ENCODE measurements around the gene ADPRHL1.

Gene ADPRHL1

GRCh38 chr13:113365583-113365970, 87.7 kb downstream of the ADPRHL1 start:
- DNase-seq, result no peak

DNA sequence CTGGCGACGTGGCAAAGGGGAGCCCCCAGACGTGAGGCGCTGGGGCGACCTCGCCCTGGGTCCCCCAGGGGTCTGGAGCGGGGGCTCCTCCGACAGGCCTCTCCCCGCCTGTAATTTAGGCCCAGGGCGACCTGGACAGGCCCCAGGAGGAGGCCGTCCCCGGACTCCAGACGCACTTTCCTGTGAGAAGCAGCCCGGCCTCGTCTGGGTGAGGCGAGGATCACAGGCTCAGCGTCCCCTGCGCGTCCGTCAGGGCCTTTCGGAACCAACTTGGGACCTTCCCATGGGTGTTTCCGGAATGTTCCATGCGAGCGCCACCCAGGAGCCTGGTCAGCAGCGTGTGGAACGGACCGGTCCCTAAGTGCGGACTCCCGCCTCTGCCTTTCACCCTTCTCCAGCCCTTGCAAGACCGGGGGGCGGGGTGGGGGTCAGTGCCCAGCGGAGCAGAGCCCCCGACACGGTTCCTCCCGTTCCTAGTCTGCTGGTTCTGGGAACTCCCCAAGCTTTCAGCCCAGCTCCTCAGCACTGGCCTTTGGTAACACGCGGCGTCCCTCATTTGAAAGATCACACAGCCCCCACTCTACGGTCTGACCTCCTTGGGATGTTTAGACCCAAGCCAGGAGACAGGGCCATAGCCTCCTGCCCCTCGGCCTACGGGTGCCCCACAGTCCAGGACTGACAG, 88.2 kb downstream of the ADPRHL1 start:
- no peak for DNase-seq

GRCh38 chr13:113364311-113364889, 88.9 kb downstream of the ADPRHL1 start:
- no peak for DNase-seq

GRCh38 chr13:113361406-113361805, 91.9 kb downstream of the ADPRHL1 start:
- no peak for DNase-seq

- no peak for DNase-seq
Observed at GRCh38 chr13:113360446-113360845, 92.8 kb downstream of the ADPRHL1 start.

DNA sequence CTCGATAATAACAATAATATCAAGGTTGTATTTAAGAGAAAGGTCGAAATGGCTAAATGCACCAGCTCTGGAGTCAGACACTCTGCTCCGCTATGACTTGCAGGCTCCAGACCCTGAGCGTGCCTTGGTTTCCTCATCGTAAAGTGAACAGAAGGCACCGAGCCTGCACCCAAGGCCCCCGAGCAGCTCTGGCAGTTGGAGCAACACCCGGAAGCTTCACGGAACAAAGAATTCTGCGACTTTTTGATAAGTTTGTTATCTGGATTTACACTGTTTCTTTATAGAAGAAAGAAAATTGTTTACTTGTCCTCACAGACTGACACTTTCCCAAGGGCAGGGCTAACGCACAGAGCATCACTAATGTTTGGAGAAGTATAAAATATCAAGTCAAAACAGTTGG, 93.7 kb downstream of the ADPRHL1 start:
- no peak for DNase-seq

DNA sequence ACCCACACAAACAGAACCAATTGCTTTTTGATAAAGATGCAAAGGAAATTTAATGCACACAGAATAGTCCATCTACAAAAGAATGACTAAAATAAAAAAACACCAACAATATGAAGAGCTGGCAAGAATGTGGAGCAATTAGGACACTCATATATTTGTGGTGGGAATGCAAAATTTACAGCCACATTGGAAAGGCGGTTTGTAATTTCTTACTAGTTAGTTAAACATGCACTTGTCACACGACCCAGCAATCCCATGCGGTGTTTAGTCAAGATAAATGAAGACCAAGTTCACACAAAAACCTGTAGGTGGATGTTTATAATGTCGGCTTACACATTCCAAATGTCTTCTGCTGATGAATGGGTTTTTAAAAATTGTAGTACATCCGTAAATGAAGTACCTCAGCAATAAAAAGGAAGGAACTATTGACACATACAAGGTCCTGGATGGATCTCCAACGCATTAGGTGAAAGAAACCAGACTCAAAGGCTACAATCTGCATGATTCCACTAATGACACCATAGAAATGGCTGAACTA, 94.6 kb downstream of the ADPRHL1 start:
- no peak for DNase-seq

GRCh38 chr13:113357529-113357928, 95.8 kb downstream of the ADPRHL1 start:
- no peak for DNase-seq

GRCh38 chr13:113356596-113356995, 96.7 kb downstream of the ADPRHL1 start:
- no peak for DNase-seq

DNA sequence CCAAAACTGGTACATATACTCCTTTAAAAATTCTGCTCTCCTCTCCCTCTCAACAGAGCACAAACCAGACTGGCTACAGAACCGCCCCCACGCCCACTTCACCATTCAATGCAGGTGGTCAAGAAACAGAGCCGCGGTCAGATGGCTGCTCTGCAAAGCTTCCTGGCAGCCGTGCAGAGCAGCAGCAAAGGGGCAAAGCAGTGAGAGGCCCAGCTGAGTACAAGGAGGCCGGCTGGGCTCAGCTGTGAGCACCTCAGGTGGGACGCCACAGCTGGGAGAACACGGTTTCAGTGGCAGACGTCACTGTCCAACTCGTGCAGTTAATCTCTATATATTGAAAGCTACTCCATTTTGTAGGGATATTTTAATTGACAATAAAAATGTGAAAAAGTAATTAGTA, 97.7 kb downstream of the ADPRHL1 start:
- no peak for DNase-seq

DNA sequence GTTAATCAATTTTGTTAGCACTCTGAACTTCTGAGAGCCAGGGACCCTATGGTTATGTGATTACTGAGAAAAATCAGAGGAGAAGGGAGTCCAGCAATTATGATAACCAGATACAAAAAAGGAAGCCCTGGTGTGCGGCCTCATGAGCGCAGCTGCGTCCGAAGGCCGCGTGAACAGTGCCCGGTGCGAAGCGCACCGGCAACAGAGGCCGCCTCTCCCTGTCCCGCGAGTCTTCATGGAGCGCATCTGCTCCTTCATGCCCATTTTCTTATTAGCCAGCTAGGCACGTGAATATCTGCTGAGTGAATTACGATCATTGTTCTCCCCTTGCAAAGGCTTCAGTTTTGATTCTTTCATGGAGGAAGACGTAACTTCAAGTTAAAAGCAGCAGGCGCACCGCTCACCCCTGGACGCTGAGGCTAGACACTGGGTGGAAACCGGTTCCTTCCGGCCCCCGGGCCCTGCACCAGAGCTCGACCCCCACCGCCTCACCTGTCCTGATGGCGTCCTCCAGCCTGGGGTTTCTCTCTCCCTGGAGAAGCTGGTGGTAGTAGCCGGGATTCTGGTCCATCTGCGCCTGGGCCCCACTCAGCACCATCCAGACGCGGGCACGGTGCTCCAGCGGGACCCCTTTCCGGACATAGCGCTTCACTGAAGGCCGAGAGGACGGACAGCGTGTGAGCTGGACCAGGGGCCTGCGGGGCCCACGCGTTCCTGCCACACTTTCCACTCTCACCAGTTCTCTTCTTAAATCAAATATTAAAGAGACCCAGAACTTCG, 98.3 kb downstream of the ADPRHL1 start:
- no peak for DNase-seq

DNA sequence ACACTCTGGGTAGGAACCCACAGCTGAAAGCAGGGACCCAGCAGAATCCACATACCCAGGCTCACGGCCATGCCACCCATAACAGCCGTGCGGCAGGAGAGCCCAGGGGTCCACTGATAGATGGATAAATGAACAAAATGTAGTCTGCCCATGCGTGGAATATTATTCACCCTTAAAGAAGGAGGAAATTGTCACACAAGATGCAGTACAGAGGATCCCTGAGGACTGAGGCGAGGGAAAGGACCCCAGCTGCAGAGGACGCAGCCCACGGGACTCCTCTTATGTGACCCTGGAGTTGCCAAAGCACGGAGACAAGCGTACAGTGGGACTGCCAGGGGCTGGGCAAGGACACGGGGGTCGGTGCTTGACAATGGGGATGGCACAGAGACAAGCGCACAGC, 100.0 kb downstream of the ADPRHL1 start:
- DNase-seq, result no peak

DNA sequence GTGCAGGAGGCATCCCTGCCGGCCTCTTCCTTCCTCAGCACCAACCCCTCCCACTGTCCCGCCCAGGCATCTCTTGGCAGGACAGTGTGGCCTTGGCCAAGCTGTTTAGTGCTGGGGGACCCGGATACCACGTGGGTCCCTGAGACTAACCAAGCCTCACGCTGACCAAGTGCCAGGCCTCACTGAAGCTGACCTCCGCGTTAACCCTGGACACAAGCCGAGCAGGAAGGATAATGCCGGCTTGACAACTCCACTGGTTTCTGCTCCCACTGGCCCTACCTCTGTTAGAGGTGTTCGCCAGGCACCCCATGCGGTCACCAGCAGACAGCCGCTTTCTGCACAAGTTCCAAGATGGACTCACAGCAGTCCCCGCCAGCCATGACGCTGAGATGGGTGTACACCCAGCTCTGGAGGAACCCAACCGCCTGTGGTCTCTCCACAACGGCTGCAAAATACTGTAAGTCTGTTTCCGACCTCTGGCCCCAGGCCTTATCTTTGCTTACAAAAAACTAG, 101.7 kb downstream of the ADPRHL1 start:
- no peak for DNase-seq

DNA sequence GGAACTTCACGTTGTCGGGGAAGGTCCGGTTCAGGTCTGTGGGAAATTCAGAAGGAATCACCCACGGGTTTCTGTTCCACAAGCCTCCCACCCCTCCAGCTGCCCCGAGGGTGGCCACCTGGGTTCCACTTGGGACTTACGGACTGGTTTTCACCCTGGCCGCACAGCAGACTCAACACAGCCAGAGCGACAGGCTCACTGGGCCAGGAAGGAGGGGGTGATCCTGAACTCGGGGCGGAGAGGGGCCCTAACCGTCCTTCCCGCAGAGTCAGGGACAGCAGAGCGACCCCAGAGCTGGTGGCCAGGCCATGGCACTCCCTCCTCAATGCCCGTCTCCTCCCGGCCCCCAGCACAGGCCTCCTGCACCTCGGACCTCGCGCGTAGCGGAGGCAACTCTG, 102.4 kb downstream of the ADPRHL1 start:
- DNase-seq, result no peak

DNA sequence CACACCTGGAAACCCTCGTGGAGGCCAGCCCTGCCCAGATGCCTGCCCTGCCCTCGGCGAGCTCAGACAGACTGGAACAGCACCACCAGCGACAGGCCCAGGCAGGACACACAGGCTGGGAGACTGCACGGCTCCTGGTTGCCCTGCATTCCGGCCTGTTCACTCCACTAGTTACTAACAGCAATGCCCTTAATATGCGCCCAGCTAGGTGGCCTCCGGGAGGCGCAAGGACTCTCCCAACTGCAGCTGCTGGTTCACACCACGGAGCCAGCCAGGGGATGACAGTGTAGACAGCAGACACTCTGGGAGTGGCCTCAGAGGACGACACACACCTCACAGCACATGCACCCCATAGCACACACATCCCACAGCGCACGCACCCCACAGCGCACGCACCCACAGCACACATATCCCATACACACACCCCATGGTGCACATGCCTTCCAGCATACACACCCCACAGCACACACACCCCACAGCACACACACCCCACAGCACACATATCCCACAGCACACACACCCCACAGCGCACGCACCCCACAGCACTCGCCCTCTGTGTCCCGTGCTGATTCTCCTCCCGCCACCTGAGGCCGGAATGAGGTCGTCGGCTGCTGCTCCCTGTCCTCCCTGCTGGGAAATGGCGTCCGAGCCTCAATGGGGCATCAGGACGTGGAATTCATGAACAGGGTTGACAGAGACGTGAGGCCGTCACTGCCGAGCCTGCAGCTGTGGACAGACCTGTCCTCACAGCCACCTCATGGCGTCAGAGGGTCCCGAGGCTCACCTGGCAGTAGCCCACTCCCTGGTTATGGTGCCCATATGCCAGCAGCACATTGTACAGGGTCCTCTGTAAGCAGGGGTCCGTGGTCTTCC, 103.0 kb downstream of the ADPRHL1 start:
- no peak for DNase-seq
